ENCODE measurements around the gene ITGB6.

Gene ITGB6

DNA sequence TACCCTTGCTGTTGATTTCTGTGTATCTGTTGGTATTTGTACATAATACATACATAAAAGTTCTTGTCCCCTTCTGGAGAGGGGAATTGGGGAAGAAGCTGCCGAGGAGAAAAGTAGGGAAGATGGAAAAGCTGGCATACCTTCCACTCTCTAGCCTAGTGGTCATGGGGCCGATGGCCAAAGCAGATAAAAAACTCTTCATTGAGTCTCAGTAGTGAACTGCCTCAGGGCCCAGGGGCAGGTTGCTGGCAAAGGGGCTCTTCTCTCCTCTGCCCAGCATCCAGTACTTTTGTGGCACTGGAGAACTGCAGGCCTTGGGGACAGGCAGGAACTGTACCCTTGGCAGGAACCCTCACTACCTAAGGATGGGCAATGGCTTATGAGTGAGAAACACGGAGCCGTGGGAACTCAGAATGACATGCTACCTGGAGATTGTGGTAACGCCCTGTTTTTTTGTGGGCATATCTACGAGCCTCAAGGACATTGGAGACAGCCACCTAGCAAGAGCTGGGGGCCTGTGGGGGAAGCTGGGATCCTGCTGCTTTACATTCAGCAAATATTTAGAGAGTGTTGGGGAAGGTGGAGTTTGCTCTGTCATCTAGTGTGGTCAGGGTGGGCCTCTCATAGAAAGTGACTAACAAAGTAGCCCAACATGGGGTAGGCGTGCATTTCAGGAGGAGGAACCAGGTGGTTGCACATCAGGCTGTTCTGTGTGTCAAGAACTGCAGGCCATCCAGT, 22.6 kb upstream of the ITGB6 start:
- in situ Hi-C loops (cut with MboI; ENCODE audit: low sequenced_read_pairs) = no loop called here

DNA sequence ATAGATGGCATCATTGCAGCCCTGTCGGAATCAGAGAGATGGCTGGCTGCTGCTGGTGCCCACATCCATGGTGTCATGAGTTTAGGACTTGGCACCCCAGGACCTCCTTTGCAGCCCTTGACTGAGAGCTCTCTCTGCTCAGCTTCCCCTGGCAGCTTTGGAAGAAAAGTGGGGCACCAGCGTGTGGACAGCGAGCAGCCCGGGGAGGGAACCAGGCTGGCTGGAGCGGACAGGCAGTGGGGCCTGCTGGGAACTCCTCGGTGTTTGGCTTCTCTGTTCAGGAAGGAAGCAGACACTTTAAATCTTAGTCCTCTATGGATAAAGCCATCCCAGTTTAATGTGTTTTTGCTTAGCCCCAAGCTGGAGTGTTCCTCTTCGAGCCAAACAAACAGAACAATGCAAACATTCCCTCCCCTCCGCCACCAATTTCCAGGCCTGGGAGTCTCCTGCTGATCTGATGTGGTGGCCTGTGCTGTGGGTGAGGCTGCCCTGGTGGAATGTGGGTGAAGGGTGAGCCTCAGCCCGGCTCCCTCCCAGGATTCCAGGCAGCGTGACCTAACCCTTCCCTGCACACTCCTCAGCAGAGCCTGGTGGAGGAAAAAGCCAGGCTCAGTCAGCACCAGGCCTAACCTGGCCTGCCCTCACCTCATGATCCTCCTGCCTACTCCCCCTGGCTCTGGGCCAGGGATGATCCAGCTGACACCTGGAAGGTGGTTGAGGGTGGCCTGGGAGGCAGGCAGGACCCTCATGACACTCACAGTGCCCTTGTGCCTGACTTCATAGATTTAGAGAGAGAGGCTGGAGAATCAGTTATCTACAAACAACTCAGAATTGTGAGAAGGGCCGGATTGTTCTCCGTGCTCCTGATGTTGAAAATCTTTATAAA, 21.6 kb upstream of the ITGB6 start:
- in situ Hi-C loops (cut with MboI; ENCODE audit: low sequenced_read_pairs) = no loop called here

DNA sequence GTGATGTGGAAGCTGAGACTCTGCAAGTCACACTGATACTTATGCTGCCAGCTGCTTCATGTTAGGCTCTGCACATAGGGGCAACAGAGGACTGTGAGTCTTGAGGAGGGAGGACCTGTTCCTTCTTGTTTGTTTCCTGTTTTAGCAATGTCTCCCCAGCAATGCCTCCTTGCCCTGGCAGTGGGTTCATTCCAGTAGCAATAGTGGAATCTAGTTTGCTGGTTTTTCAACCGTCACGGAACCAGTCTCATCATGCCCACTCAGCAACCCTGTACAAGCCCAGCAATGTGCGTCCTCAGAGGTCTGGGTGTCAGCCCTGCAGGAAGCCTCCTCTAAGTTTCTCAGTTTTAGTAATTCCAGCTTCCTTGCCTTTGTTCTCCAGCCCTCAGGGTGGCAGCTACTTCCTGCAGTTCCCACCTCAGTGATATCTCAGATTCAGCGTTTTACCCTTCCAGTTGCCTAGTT, 20.5 kb upstream of the ITGB6 start:
- in situ Hi-C loops (cut with MboI; ENCODE audit: low sequenced_read_pairs) = no loop called here

DNA sequence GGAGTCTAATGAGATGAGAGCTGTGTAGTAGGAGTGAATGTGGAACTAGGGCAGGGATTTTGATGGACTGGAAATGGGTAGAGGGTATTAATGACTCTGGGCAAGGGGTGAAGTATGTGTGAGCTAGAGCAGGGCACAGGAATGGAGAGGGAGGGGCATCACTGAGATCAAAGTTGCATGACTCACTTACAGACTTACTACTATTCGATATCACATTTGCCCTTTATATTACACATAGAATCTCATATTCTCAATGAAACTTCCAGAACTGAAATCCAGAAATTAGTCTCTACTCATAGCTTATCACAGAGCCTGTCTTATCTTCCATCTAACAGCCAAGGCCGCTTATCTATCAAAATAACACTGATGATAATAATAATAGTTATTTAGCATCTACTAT, 20.0 kb upstream of the ITGB6 start:
- in situ Hi-C loops (cut with MboI; ENCODE audit: low sequenced_read_pairs) = no loop called here

DNA sequence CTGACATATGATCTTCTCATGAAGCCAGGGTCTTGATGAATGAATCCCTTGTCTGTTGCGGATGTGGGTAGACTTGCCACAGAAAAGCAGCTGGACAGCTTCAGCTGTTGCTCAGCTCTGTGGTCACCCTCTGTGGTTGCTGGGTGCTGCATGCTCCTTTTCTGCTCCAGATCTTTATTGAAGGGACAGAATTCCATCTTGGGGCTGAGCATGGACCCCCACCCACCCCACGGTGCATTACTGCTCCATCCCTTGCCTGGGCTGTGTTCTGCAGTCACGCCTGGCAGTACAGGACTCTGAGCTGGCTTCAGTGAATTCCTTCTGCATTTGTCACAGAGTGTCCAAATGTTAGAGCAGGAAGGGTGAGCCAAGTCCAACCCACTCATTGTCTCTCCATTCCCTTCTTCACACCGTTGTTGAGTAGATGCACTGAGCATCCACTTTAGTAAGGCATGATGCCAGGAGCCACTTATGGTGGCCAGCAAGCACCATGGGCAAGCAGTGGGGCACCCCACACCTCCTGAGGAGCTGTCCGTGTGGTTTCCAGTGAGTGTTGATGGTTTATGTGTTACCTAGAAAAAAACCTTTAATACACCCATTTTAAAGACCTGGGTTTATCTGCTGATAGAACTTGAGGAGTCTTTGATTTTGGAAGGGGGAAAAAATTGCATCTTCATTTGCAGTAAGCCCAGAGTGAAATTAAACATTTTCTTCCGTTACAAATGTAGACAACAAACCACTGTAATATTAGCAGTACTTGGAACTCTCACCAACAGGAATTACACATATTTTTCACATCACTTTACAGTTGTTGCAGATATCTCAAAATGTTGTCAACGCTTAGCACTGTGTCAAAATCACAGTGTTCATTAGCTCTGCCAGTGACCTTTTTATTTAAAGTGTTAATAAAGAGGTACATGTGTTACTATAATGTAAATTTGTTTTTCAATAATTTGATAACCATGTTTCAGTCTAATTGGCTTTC, 14.7 kb upstream of the ITGB6 start:
- in situ Hi-C loops (cut with MboI; ENCODE audit: low sequenced_read_pairs) = no loop called here

DNA sequence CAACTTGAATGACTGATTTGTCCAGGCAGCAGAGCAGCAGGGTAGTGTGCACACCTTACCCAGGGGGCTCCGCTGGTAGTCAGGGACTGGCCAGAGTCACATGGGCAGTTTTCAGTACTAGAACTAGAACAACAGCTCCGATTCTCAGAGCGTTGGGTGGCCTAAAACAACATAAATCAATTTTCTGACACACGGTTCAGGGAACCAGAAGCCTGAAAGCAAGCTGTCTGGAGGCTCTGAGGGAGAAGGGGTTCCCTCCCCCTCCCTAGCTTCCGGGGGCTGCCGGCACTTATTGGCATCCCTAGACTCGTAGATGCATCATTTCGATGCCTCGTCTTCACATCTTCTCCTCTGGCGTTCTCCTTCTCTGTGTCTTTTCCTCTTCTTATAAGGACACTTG, 13.4 kb upstream of the ITGB6 start:
- in situ Hi-C loops (cut with MboI; ENCODE audit: low sequenced_read_pairs) = no loop called here

DNA sequence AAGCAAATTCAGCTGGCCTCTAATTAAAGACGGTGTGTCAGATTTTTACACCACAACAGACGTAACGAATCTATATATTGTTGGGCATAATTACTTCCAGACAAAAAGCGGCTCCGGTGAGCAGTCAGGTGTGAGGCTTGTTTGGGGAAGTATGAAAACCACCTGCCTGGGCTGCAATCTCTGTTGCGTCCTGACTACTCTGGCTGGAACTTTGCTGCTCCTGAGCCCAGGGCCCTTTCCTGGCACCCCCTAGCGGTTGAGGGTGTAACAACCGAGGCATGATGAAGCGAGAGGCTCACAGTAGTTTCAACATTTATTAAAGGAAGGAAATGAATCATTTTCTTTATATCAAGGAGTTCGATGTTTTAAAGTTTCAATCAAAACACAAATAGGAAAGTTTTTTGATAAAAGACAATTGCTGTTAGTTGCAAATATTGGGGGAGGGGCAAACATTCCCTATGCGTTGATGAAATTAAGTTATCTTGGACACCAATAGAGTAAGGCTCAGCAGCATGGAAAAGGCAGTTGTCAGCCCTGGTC, 10.6 kb upstream of the ITGB6 start:
- in situ Hi-C loops (cut with MboI; ENCODE audit: low sequenced_read_pairs) = no loop called here

DNA sequence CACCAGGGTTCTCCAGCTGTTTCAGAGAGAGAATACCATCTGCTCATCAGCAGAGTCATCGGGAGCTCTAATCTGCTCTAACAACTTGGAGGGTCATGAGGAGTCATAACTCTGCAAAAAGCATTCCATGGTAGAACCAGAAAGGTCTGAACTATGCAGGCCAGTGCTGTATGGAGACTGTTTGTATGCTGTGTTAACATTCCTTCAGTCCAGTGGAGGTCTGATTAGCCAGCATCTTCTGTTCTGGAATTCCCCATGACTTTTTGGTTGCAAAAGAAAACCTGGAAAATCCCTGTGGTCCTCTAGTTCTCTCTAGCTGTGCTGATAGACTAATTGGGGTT, 9.4 kb upstream of the ITGB6 start:
- in situ Hi-C loops (cut with MboI; ENCODE audit: low sequenced_read_pairs) = no loop called here

DNA sequence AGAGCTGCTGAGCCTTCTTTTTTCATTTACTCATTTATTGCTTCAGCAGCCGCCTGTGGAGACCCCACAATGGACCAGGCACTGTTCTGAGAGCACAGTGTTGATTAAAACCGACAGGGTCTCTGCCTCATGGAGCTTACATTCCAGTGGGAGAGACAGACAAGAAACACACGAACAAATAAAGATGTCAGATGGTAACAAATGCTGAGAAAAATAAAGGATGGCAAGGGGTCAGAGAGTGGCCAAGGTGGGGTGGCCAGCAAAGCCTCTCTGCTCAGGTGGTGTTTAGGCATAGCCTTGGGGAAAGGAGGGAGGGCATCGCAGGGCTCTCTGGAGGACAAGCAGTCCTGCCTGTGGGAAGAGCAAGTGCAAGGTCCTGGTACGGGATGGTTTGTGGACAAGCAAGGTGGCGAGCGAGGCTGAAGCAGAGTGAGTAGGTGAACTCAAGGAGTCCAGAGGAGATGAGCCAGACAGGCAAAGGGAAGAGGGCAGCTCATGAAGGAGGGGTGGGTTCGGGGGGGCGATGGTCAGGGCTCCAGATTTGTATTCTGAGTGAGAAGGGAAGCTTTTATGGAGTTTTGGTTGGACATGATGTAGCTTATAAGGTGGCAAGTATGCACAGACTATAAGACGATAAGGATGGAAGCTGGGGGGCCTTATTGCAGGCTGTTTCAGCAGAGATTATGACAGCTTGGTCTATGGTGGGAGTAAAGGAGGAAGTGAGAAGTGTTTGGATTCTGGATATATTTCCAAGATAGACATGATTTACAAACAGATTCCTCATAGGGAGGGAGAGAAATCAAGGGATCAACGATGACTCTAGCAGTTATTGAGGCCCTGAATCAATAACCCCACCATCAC, 8.8 kb upstream of the ITGB6 start:
- in situ Hi-C loops (cut with MboI; ENCODE audit: low sequenced_read_pairs) = no loop called here

DNA sequence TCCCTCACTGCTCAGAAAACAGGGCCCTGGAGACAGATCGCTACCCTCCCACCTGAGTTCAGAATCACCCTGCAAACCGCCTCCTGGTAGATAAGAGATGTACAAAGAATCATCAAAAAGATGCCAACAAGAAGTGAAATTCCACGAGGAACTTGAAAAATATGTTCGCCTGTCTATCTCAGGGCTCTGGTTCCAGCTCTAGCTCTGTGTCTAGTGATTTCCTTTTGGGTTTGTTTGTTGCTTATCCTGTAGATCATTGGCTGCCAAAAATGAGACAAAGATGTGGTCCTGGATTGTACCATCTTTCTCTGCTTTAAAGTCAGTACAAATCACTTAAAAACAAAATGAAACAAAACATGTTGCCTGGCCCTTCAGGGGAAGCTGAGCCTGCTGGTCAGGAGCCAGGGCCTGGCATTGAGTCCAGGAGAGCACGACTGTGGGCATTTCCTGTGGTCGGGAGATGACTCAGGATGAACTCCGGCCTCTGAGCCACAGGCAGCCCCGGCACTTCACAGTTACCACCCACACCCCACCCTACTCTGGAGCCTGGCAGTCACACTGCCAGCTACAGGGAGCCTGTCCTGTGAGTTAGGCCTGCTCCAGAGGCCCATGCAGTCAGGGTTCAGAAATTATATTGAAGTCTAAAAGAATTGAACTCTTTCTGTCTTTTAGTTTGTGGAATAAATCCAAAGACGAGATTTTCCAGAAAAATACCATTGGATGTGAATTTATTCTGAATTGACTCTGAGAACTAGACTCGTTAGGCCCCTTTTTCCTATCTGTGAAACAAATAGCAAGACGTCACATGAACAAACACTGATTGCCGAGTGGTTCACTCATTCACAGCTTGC, 8.0 kb upstream of the ITGB6 start:
- in situ Hi-C loops (cut with MboI; ENCODE audit: low sequenced_read_pairs) = no loop called here

DNA sequence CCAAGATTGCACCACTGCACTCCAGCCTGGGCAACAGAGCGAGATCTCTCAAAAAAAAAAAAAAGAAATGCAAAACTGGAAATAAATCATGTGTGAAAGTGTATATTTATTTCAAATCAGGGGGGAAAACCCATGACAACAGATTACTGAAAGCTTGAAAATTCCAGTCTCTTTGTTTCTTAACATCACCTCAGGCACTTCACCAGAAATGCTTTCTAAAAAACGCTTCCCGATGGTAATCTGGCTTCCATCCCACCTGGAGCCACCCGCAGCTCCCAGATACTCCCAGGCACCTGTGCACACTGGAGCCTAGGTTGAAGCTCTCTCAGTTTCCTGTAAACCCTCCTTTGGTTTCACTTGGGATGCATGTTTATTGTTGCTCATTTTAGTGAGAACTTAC, 7.2 kb upstream of the ITGB6 start:
- in situ Hi-C loops (cut with MboI; ENCODE audit: low sequenced_read_pairs) = no loop called here

DNA sequence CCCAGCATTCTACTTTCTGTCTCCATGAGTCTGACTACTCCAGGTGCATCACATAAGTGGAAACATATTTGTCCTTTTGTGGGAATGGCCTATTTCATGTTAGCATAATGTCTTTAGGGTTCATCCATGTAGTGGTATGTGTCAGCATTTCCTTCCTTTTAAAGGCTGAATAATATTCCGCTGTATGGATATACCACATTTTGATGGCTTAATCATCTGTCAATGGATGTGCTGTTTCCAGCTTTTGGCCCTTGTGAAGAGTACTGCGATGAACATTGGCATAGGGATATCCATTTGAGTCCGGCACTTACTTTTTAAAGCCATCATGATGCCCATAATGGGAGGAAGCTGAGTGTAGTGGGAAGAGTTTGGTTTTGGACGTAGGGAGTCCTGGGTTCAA, 6.4 kb upstream of the ITGB6 start:
- in situ Hi-C loops (cut with MboI; ENCODE audit: low sequenced_read_pairs) = no loop called here

DNA sequence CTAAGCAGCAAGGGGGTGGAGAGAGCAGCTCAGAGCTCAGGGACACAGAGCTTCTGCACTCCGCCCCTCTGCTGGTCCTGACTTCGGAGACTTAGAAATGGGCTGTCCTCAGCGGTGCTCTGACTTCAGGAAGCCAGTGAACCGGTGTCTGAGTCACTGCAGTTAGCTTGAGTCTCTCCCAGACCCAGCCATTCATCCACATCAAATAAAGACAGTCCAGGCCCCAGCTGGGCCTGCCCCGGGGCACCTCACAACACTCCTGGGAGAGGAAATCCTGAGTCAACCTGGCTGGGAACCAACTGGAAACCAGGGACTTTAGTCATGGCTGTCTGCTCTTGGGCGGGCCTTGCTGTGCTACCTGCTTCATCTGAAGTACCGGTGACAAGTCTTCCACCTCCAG, 5.4 kb upstream of the ITGB6 start:
- in situ Hi-C loops (cut with MboI; ENCODE audit: low sequenced_read_pairs) = no loop called here

DNA sequence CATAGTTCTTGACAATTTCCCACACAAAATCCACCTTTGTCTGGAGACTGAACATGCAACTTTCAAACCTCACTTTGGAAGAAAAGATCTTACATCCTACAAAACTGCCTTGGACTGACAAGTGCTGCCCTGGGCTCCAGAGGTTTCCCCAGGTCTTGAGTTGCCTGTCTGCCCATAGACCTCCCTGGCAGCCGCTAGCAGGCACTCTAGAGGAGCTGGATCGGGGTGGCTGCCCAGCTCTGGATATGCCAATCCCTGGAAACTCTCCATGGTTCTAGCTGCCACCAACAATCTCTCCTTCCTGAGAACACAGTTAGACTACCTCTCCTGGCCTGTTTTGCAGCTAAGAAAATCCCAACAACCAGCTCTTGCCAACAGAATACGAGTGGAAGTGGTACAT, 3.4 kb upstream of the ITGB6 start:
- in situ Hi-C loops (cut with MboI; ENCODE audit: low sequenced_read_pairs) = no loop called here

DNA sequence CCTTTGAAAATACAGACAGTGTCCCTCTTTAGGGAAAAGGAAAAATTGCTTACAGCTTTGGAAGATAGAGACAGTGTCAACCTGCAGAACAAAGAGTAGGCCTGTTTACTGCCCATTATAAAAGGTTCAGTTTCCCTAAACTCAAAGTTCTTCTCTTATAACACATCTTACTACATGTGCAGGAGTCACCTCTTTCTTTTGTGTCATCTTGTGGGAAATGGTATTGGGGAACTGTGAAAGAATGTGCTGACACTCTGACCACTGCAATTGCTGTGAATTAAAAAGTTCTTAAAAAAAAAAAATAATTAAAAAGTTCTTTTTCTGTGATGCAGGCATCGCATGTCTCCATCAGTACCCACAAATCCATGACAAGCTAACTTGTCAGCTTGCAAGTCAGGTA, 2.9 kb upstream of the ITGB6 start:
- in situ Hi-C loops (cut with MboI; ENCODE audit: low sequenced_read_pairs) = no loop called here

DNA sequence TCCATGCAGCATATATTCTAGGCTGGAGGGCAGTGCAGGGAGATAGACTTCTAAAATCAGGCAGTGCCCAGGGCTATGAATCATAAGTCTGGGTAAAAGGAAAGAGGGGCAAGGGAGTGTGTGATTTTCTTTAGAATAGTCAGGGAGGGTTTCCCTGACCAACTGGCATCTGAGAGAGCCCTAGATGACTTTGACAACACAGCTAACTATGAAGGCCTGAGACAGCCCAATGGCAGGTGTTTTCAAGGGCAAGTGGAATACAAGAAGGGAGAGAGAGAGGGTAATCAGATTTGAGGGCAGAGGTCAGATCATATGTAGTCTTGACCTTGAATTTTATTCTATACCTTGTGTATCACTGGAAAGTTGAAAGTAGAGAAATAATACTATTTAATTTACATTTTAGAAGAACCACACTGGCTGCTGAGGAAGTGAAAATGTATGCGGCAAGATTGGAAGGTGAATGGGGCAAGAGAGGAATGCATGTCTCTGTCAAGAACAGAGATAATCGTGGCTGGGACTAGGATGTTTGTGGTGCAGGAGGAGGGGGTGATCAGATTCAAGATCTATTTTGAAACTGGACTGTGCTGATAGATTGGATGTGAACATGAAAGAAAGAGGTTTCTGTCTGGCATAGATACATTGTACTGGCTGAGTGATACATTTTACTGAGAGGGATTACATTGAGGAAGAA, 1.9 kb upstream of the ITGB6 start:
- in situ Hi-C loops (cut with MboI; ENCODE audit: low sequenced_read_pairs) = no loop called here

DNA sequence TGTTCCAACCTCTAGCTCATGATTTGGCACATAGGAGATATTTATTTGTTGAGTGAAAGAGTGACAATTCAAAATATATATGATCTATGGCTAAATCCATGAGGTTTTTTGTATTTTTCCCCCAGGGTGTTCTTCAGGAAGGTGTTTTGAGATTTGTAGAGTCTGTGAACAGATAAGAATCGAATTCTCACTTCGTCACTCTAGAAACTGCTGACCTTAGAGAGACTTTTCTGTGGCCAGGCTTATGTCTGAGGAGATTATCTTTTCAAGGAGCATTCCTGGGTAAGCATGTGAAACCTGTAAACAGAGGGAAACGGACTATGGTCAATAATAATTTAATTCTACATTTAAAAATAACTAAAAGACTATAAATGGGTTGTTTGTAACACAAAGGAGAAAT, 849 bp upstream of the ITGB6 start:
- in situ Hi-C loops (cut with MboI; ENCODE audit: low sequenced_read_pairs) = no loop called here

DNA sequence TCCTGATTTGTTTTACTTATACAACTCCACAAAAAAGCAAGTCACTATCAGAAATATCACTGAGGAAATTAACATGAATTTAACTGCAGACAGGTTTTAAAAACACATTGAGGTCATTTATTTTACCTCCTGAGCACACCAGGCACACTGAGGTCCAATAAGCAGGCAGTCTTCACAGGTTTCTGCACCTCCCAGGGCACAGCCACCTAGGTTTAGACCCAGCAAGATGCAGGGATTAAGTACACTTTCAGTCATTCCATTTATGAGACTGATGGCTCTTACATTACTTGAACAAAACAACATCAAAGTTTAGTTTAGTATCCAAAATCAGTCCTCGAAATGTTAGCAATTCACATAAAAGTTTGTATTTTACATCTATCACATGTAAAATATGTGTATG, 1.0 kb downstream of the ITGB6 start:
- in situ Hi-C loops (cut with MboI; ENCODE audit: low sequenced_read_pairs) = no loop called here

DNA sequence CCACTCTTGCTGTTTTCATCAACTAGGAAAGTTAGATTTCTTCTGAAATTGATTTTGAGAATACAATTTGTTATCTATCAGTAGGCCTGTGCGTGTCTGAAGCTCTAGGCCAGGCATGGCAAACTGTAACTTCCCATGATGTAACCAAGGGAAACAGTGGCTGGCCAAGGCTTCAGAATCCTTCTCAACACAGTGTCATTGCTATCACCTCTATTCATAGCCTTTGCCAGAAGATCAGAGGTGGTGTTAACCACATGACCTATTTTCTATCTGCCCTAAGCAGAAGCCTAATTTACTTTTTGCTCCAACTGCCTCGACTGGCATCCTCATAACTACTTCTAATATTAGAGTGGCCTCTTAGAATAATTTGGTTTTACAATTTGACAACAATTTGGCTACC, 2.5 kb downstream of the ITGB6 start:
- in situ Hi-C loops (cut with MboI; ENCODE audit: low sequenced_read_pairs) = no loop called here

Measured in HL-60/S4 treated with phorbol 12-myristate 13-acetate at 8.2 ng/mL for 4 days and 3 days (cell line).